Osteoblast (primary cell): ENCODE results near the gene FCRL6. TPM values are rescaled to one million over a fixed set of nuclear protein-coding genes. Genes with fewer than 3 reads are reported as not detected.

Experiments
- DNase-seq: peaks from one replicate; pipeline ENCODE4 v3.0.0; 2011; ENCODE audit warnings: low spot score, mixed read lengths; ENCODE audit not compliant: insufficient read length; ENCODE audit errors: missing footprints
- H2AFZ ChIP-seq: 2 replicates; pipeline ENCODE4 v1.6.0; 2011; ENCODE audit warnings: mild to moderate bottlenecking, low read length
- H3K27ac ChIP-seq: 2 replicates; pipeline ENCODE4 v1.5.1; 2011; ENCODE audit warnings: mild to moderate bottlenecking, low read depth, low read length, moderate library complexity
- H3K27me3 ChIP-seq: 2 replicates; pipeline ENCODE4 v1.6.0; 2012; ENCODE audit warnings: mild to moderate bottlenecking, control low read depth, inconsistent platforms, low read length, moderate library complexity; ENCODE audit not compliant: insufficient read depth
- H3K36me3 ChIP-seq: 2 replicates; pipeline ENCODE4 v1.5.1; 2011; ENCODE audit warnings: mild to moderate bottlenecking, low read length, control low read depth, moderate library complexity; ENCODE audit not compliant: insufficient read depth
- H3K4me1 ChIP-seq: 2 replicates; pipeline ENCODE4 v1.5.1; 2011; ENCODE audit warnings: mild to moderate bottlenecking, low read length, control low read depth, moderate library complexity; ENCODE audit not compliant: insufficient read depth
- H3K4me2 ChIP-seq: 2 replicates; pipeline ENCODE4 v1.6.0; 2011; ENCODE audit warnings: mild to moderate bottlenecking, low read length; ENCODE audit not compliant: insufficient read depth
- H3K4me3 ChIP-seq: fragments of 200-600 bp; sonication (generic); 3 replicates; pipeline ENCODE4 v1.5.1; 2012; ENCODE audit warnings: mild to moderate bottlenecking, low read length, inconsistent platforms; ENCODE audit not compliant: insufficient read depth
- H3K79me2 ChIP-seq: 2 replicates; pipeline ENCODE4 v1.6.0; 2012; ENCODE audit warnings: mild to moderate bottlenecking, low read length, control low read depth, inconsistent platforms; ENCODE audit not compliant: insufficient read depth
- H3K9me3 ChIP-seq: 2 replicates; pipeline ENCODE4 v1.5.1; 2011; ENCODE audit warnings: low read depth, low read length, control low read depth
- H4K20me1 ChIP-seq: 2 replicates; pipeline ENCODE4 v1.6.0; 2012; ENCODE audit warnings: mild to moderate bottlenecking, low read length, control low read depth; ENCODE audit not compliant: insufficient read depth
- total RNA-seq: library from RNA; depleted of rRNA; stranded (reverse); fragments of >200 nt; gene quantifications from 2 replicates; pipeline ENCODE4 v1.2.3, GENCODE V29; 2012
- TF ChIP-seq, protein P1 (sequence below): IDR thresholded peaks from 2 replicates; pipeline ENCODE4 v1.5.1; 2011; ENCODE audit warnings: mild to moderate bottlenecking, low read depth, low read length, moderate library complexity; ENCODE audit errors: extremely low read depth

The FCRL6 gene
- total RNA-seq, 1 donor: not detected

DNA sequence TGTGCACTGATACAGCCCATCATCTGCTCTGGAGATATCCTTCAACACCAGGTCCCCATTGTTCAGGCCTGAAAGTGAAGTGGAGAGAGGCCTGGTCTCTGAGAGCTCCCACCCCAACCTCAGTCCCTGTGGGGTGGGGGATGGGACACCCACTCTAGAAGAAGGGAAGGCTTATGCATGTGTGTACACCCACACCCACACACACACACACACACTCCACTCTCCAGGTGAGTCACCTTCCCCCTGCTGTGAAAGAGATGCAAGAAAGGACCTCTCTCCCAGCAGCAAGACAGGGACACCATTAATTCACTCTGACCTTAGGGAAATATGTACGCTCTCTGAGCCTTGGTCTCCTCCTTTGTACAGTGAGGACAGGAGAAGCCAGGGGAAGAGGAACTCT, 54.4 kb downstream of the FCRL6 start:
- H2AFZ ChIP-seq: no peak overlapping the region
- H3K27me3 ChIP-seq: no peaks in the 10 kb centered on the region
- no peak overlapping the region for H3K4me3 ChIP-seq
- H3K9me3 ChIP-seq: no peaks in the 10 kb centered on the region
- H3K4me2 ChIP-seq: no peak overlapping the region
- DNase-seq: no peak
- no peaks in the 10 kb centered on the region for H4K20me1 ChIP-seq
- no peak overlapping the region for H3K27ac ChIP-seq
- H3K79me2 ChIP-seq: no peaks in the 10 kb centered on the region
- TF ChIP-seq, protein P1, sequence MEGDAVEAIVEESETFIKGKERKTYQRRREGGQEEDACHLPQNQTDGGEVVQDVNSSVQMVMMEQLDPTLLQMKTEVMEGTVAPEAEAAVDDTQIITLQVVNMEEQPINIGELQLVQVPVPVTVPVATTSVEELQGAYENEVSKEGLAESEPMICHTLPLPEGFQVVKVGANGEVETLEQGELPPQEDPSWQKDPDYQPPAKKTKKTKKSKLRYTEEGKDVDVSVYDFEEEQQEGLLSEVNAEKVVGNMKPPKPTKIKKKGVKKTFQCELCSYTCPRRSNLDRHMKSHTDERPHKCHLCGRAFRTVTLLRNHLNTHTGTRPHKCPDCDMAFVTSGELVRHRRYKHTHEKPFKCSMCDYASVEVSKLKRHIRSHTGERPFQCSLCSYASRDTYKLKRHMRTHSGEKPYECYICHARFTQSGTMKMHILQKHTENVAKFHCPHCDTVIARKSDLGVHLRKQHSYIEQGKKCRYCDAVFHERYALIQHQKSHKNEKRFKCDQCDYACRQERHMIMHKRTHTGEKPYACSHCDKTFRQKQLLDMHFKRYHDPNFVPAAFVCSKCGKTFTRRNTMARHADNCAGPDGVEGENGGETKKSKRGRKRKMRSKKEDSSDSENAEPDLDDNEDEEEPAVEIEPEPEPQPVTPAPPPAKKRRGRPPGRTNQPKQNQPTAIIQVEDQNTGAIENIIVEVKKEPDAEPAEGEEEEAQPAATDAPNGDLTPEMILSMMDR: no peak
- H3K4me1 ChIP-seq: peaks cover 20% of the 10 kb centered on the region
- H3K36me3 ChIP-seq: no peaks in the 10 kb centered on the region

DNA sequence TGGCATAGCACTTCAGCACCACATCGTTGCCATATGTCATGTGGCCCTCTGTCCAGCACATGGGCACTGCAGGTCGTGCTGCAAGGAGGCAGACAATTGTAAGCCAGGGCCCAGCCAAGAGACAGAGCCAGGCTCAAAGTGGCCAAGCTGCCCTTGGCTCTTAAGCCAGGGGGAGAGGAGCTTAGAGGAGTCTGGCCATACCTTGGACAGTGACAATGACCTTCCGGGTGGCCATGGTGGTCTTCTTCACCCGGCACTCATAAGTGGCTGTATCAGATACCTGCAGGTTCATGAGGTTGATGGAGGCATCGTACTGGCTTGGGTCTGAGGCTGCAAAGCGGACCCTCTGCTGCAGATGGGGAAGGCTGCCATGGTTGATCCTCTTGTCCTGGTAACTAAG, 55.7 kb downstream of the FCRL6 start:
- Histone ChIP-seq H3K27ac (no peak overlapping the region), H4K20me1 (no peaks in the 10 kb centered on the region), H3K4me1 (peaks cover 20% of the 10 kb centered on the region), H3K27me3 (no peaks in the 10 kb centered on the region), H2AFZ (no peak overlapping the region), H3K4me3 (no peak overlapping the region), H3K9me3 (no peaks in the 10 kb centered on the region), H3K4me2 (no peak overlapping the region), H3K79me2 (no peaks in the 10 kb centered on the region), H3K36me3 (no peaks in the 10 kb centered on the region)
- TF ChIP-seq, protein P1: no peak
- no peak for DNase-seq

DNA sequence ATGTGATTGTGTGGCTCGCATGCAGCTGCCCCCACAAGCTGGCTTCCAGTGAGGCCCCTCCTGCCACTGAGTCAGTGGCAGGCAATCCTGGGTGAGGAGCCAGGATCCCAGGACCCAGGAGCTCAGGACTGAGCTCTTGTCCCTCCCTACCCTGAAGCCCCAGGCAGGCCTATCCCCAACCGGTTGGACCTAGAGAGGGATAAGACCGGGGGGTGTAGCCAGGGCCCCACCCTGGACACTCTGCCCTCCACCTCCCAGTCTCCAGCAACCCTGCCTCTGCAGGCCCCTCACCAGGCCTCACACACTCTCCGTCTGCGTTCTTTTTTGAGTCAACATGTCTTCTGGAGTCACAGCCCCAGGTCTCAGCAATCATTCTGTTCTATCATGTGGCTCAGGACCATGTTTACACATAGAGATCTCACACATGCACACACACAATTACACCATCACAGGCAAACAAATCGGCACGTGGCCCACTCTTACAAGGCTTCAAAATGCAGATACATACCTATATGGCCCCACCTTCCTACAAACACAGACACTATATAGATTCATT, 57.7 kb downstream of the FCRL6 start:
- Histone ChIP-seq H3K9me3 (no peaks in the 10 kb centered on the region), H3K27ac (no peak overlapping the region)

DNA sequence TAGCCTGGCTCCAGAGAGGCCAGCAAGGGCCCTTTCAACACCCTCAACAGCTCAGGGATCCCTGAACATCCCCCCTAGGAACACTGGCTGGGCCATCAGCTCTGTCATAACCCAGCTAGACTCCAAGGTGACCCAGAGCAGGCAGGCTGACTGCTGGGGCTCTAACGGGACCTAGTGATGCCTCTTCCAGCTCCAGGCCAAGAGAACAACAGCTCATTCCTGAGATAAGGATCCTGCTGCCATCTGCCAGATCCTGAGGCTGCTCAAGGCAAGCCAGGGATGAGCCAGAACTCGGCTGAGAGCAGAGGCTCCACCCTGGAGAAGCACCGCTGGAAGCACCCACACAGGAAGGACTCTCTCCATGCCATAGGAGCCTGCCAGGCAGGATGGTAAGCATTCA, 58.3 kb downstream of the FCRL6 start:
- Histone ChIP-seq H3K79me2 (no peaks in the 10 kb centered on the region), H3K9me3 (no peaks in the 10 kb centered on the region), H3K36me3 (no peaks in the 10 kb centered on the region), H3K27ac (no peak overlapping the region), H3K4me2 (no peak overlapping the region), H3K27me3 (no peaks in the 10 kb centered on the region), H2AFZ (no peak overlapping the region), H4K20me1 (no peaks in the 10 kb centered on the region), H3K4me1 (peaks cover under 1% of the 10 kb centered on the region), H3K4me3 (no peak overlapping the region)
- peak; percentile 92 for DNase-seq
- TF ChIP-seq, protein P1: no peak

More for the DNA sequence above, 57.7 kb downstream of the FCRL6 start:
- no peak overlapping the region for H2AFZ ChIP-seq
- no peak for DNase-seq
- H3K4me1 ChIP-seq: peaks cover 6% of the 10 kb centered on the region
- TF ChIP-seq, protein P1: no peak
- no peaks in the 10 kb centered on the region for H3K79me2 ChIP-seq
- H3K36me3 ChIP-seq: no peaks in the 10 kb centered on the region
- no peak overlapping the region for H3K4me2 ChIP-seq
- H4K20me1 ChIP-seq: no peaks in the 10 kb centered on the region
- no peaks in the 10 kb centered on the region for H3K27me3 ChIP-seq
- H3K4me3 ChIP-seq: no peak overlapping the region
